IPS-18c (cell line): ENCODE results near the gene LKAAEAR1.
A peak's percentile ranks its signal among the peaks of the same experiment; 100 is the strongest.
"Not testable (repeated sequence)": the region's sequence is repeated elsewhere in the genome, so short reads cannot be mapped to it uniquely, and the experiment has no call there.

Source experiments
- H3K4me3 ChIP-seq: 2 replicates; pipeline ENCODE4 v1.7.0; 2013; ENCODE audit warnings: low read depth, mild to moderate bottlenecking, low read length, moderate library complexity; ENCODE audit not compliant: insufficient read depth
- H3K9me3 ChIP-seq: one replicate; pipeline ENCODE4 v1.6.1; 2013; ENCODE audit warnings: mild to moderate bottlenecking, low read length, moderate library complexity; ENCODE audit not compliant: control insufficient read depth, insufficient read depth

Gene LKAAEAR1

GRCh38 chr20:64101731-64102621 lies 17.8 kb upstream of the LKAAEAR1 start:
- Histone ChIP-seq H3K4me3 (peak overlapping the region; percentile 62), H3K9me3 (no peaks in the 10 kb centered on the region)

- no peak overlapping the region for H3K4me3 ChIP-seq
These were observed 16.9 kb upstream of the LKAAEAR1 start for GRCh38 chr20:64100946-64101688.

GRCh38 chr20:64100566-64100888 lies 16.3 kb upstream of the LKAAEAR1 start:
- Histone ChIP-seq H3K4me3 (no peak overlapping the region), H3K9me3 (no peaks in the 10 kb centered on the region)

More at GRCh38 chr20:64100946-64101688, 16.9 kb upstream of the LKAAEAR1 start:
- H3K9me3 ChIP-seq = no peaks in the 10 kb centered on the region

- no peak overlapping the region for H3K4me3 ChIP-seq
- no peaks in the 10 kb centered on the region for H3K9me3 ChIP-seq
These were observed 15.8 kb upstream of the LKAAEAR1 start for GRCh38 chr20:64099880-64100565.

GRCh38 chr20:64099086-64099786 lies 15.0 kb upstream of the LKAAEAR1 start:
- H3K9me3 ChIP-seq = no peaks in the 10 kb centered on the region
- H3K4me3 ChIP-seq = no peak overlapping the region

GRCh38 chr20:64098471-64099013 lies 14.3 kb upstream of the LKAAEAR1 start:
- no peaks in the 10 kb centered on the region for H3K9me3 ChIP-seq
- no peak overlapping the region for H3K4me3 ChIP-seq

GRCh38 chr20:64096535-64096934 lies 12.3 kb upstream of the LKAAEAR1 start:
- no peak overlapping the region for H3K4me3 ChIP-seq
- no peaks in the 10 kb centered on the region for H3K9me3 ChIP-seq

- no peaks in the 10 kb centered on the region for H3K9me3 ChIP-seq
- no peak overlapping the region for H3K4me3 ChIP-seq
These were observed 11.7 kb upstream of the LKAAEAR1 start for GRCh38 chr20:64095927-64096326.

- Histone ChIP-seq H3K4me3 (no peak overlapping the region), H3K9me3 (no peaks in the 10 kb centered on the region)
These were observed 11.3 kb upstream of the LKAAEAR1 start for GRCh38 chr20:64095455-64095854.

GRCh38 chr20:64093013-64093503 lies 8.9 kb upstream of the LKAAEAR1 start:
- no peaks in the 10 kb centered on the region for H3K9me3 ChIP-seq
- H3K4me3 ChIP-seq = no peak overlapping the region

- H3K4me3 ChIP-seq = no peak overlapping the region
- H3K9me3 ChIP-seq = peaks cover 1% of the 10 kb centered on the region
These were observed 8.2 kb upstream of the LKAAEAR1 start for GRCh38 chr20:64092258-64093012.

- H3K9me3 ChIP-seq = peaks cover 2% of the 10 kb centered on the region
- H3K4me3 ChIP-seq = no peak overlapping the region
These were observed 7.6 kb upstream of the LKAAEAR1 start for GRCh38 chr20:64091770-64092169.

- H3K4me3 ChIP-seq = no peak overlapping the region
- peaks cover 2% of the 10 kb centered on the region for H3K9me3 ChIP-seq
These were observed 7.1 kb upstream of the LKAAEAR1 start for GRCh38 chr20:64091340-64091739.

GRCh38 chr20:64090165-64090564 lies 6.0 kb upstream of the LKAAEAR1 start:
- H3K4me3 ChIP-seq = no peak overlapping the region
- H3K9me3 ChIP-seq = peaks cover 2% of the 10 kb centered on the region

GRCh38 chr20:64088586-64088985 lies 4.4 kb upstream of the LKAAEAR1 start:
- H3K4me3 ChIP-seq, H3K9me3 ChIP-seq: not testable (repeated sequence)

- not testable (repeated sequence) for H3K9me3 ChIP-seq, H3K4me3 ChIP-seq
These were observed 3.1 kb upstream of the LKAAEAR1 start for GRCh38 chr20:64087226-64087825.
